Endothelial cell of umbilical vein (primary cell): ENCODE results near the gene C13orf46. TPM values are rescaled to one million over a fixed set of nuclear protein-coding genes. Genes with fewer than 3 reads are reported as not detected.

Source experiments
- BruUV-seq: library from RNA; stranded (reverse); fragments of 400-500 nt; replicated peaks from 2 replicates; lab custom pipeline; 2021; lab: Mats Ljungman, UMichigan
- CTCF ChIA-PET: fragments of 300-600, 350-600 bp; sonication (Branson Sonifier 250); formaldehyde crosslinking; loops from one replicate; lab custom pipeline; 2021; ENCODE audit warnings: antibody characterized with exemption, inconsistent platforms; lab: Charles Lee
- POLR2A ChIA-PET: fragments of 300-600, 350-600 bp; sonication (Branson Sonifier 250); formaldehyde crosslinking; loops from one replicate; lab custom pipeline; 2021; ENCODE audit warnings: antibody characterized with exemption, inconsistent platforms; lab: Charles Lee
- DNase-seq: peaks from one replicate; pipeline ENCODE4 v3.0.0-alpha.2; 2011; ENCODE audit warnings: low read depth, low spot score
- FAIRE-seq: peaks from 2 replicates; lab custom pipeline; 2011; peaks lifted over from hg19 to GRCh38; lab: Jason Lieb, UNC
- H2AFZ ChIP-seq: 2 replicates; pipeline ENCODE4 v1.6.0; 2012; ENCODE audit warnings: low read depth, low read length, control low read depth, inconsistent platforms
- H3K27ac ChIP-seq: 2 replicates; pipeline ENCODE4 v1.5.1; 2011; ENCODE audit warnings: low read depth, mild to moderate bottlenecking, control low read depth, low read length, moderate library complexity; ENCODE audit not compliant: insufficient read depth
- H3K27me3 ChIP-seq, 2 experiments: 2 replicates each; pipeline versions ENCODE4 v1.6.0 to v1.6.1; 2011; ENCODE audit warnings: low read length in 2 of 2, mixed read lengths in 1 of 2; ENCODE audit not compliant: control insufficient read depth in 2 of 2, insufficient read depth in 2 of 2
- H3K36me3 ChIP-seq, 2 experiments: 2 replicates in 1 of 2; 3 replicates in 1 of 2; pipeline ENCODE4 v1.5.1; 2011; ENCODE audit warnings: low read length in 2 of 2, mild to moderate bottlenecking in 1 of 2, moderate library complexity in 1 of 2; ENCODE audit not compliant: control insufficient read depth in 2 of 2, insufficient read depth in 2 of 2; ENCODE audit errors: extremely low read depth in 1 of 2
- H3K4me1 ChIP-seq: 3 replicates; pipeline ENCODE4 v1.5.1; 2011; ENCODE audit warnings: mild to moderate bottlenecking, low read length; ENCODE audit not compliant: control insufficient read depth, insufficient read depth; ENCODE audit errors: extremely low read depth
- H3K4me2 ChIP-seq: 2 replicates; pipeline ENCODE4 v1.6.1; 2011; ENCODE audit warnings: low read length, control low read depth, mixed read lengths; ENCODE audit not compliant: insufficient read depth
- H3K4me3 ChIP-seq, 3 experiments: fragments of 200-600 bp in 1 of 3; sonication (generic), shearing (Covaris generic) in 1 of 3; replicated peaks in 1 of 3; 2 replicates each; pipeline ENCODE4 v1.5.1; 2011 to 2016; ENCODE audit warnings: control low read depth in 3 of 3, low read length in 3 of 3, mild to moderate bottlenecking in 2 of 3, inconsistent platforms in 1 of 3, low read depth in 1 of 3, moderate library complexity in 1 of 3; ENCODE audit not compliant: insufficient read depth in 1 of 3
- H3K79me2 ChIP-seq: 2 replicates; pipeline ENCODE4 v1.6.0; 2012; ENCODE audit warnings: low read length, inconsistent platforms; ENCODE audit not compliant: control insufficient read depth, insufficient read depth
- H3K9ac ChIP-seq: replicated peaks from 2 replicates; pipeline ENCODE3; 2011; ENCODE audit warnings: low read length, control low read depth; ENCODE audit not compliant: insufficient read depth; ENCODE audit errors: extremely low read depth
- H3K9me1 ChIP-seq: replicated peaks from 3 replicates; pipeline ENCODE4 v1.6.0; 2011; ENCODE audit warnings: mild to moderate bottlenecking, low read length; ENCODE audit not compliant: control insufficient read depth, insufficient read depth; ENCODE audit errors: extremely low read depth
- H3K9me3 ChIP-seq: replicated peaks from 2 replicates; pipeline ENCODE4 v1.5.1; 2012; ENCODE audit warnings: low read length, inconsistent platforms; ENCODE audit not compliant: control insufficient read depth, insufficient read depth
- H4K20me1 ChIP-seq: replicated peaks from 2 replicates; pipeline ENCODE3; 2011; ENCODE audit warnings: mild to moderate bottlenecking, low read length; ENCODE audit not compliant: control insufficient read depth, insufficient read depth; ENCODE audit errors: extremely low read depth
- CTCF ChIP-seq, 2 donors: IDR thresholded peaks; 1 replicate in 1 of 2; 2 replicates in 1 of 2; pipeline ENCODE4 v1.5.1; 2011; ENCODE audit warnings: low read length in 2 of 2, mild to moderate bottlenecking in 2 of 2, moderate library complexity in 2 of 2, control low read depth in 1 of 2, inconsistent platforms in 1 of 2, low read depth in 1 of 2; ENCODE audit not compliant: insufficient read depth in 1 of 2; ENCODE audit errors: extremely low read depth in 1 of 2
- EZH2 ChIP-seq: IDR thresholded peaks from 2 replicates; pipeline ENCODE4 v1.6.1; 2012; ENCODE audit warnings: borderline replicate concordance, low read depth, mild to moderate bottlenecking, moderate library complexity, low read length, inconsistent platforms; ENCODE audit not compliant: severe bottlenecking
- FOS ChIP-seq: IDR thresholded peaks from 2 replicates; pipeline ENCODE4 v1.6.1; 2011; ENCODE audit warnings: mild to moderate bottlenecking, low read length, moderate library complexity, borderline replicate concordance; ENCODE audit not compliant: insufficient read depth
- GATA2 ChIP-seq: IDR thresholded peaks from 2 replicates; pipeline ENCODE4 v1.7.0; 2011; ENCODE audit warnings: low read depth, mild to moderate bottlenecking, moderate library complexity, mixed read lengths, low read length; ENCODE audit not compliant: insufficient read length, insufficient read depth
- JUN ChIP-seq: IDR thresholded peaks from 2 replicates; pipeline ENCODE4 v1.6.1; 2011; ENCODE audit warnings: borderline replicate concordance, low read depth; ENCODE audit not compliant: insufficient read length, insufficient read depth
- MYC ChIP-seq: IDR thresholded peaks from one replicate; pipeline ENCODE4 v1.6.1; 2011; ENCODE audit warnings: mild to moderate bottlenecking, low read depth, low read length
- POLR2A ChIP-seq: IDR thresholded peaks from 2 replicates; pipeline ENCODE4 v1.6.1; 2012; ENCODE audit warnings: low read depth, mild to moderate bottlenecking, control low read depth, low read length
- POLR2AphosphoS5 ChIP-seq: IDR thresholded peaks from 2 replicates; pipeline ENCODE4 v1.6.1; 2012; ENCODE audit warnings: low read depth, mild to moderate bottlenecking, control low read depth, low read length, moderate library complexity; ENCODE audit not compliant: insufficient read depth
- dilution Hi-C: fragments of 300-500 bp; cut with MboI; formaldehyde crosslinking; loops from one replicate; pipeline ENCODE4 v1.15.0; 2019; ENCODE audit warnings: low sequenced_read_pairs; ENCODE audit not compliant: extremely low pct_ligation_motif_present
- intact Hi-C: fragments of 100-400 bp; cut with micrococcal nuclease; formaldehyde crosslinking; loops from one replicate; pipeline ENCODE4 v1.10.0; 2022
- polyA plus RNA-seq, 4 experiments: library from polyadenylated mRNA; depleted of rRNA in 3 of 4; stranded (reverse) in 3 of 4; unstranded in 1 of 4; fragments of >200 nt; gene quantifications; 2 replicates each; pipeline versions ENCODE4 v1.2.1 to v1.2.3, GENCODE V29; 2011 to 2012; ENCODE audit warnings: missing spikeins in 1 of 4
- total RNA-seq: library from RNA; stranded (reverse); gene quantifications from 2 replicates; pipeline ENCODE4 v1.2.3, GENCODE V29; 2021
- TF ChIP-seq, protein P1 (sequence below): IDR thresholded peaks from 2 replicates; pipeline ENCODE4 v1.6.1; 2011; ENCODE audit not compliant: insufficient read depth, insufficient read length

C13orf46 gene
- total and polyA plus RNA-seq, 2 donors (not counting 3 experiments of a cell fraction or from before 2014, with no cell fraction given): 1.3 to 1.7 TPM

- FAIRE-seq: no peak
- Histone ChIP-seq H3K9me1 (no peaks in the 10 kb centered on the region), H3K79me2 (peaks cover 5% of the 10 kb centered on the region), H3K9ac (no peak overlapping the region), H3K4me2 (no peak overlapping the region), H4K20me1 (no peaks in the 10 kb centered on the region), H3K4me3 (no peak overlapping the region), H3K36me3 (peaks cover 3 to 49% of the 10 kb centered on the region in 2 experiments), H2AFZ (no peak overlapping the region), H3K27me3 (no peaks in the 10 kb centered on the region), H3K4me1 (peaks cover 16% of the 10 kb centered on the region), H3K9me3 (no peaks in the 10 kb centered on the region), H3K27ac (no peak overlapping the region)
- no TSS peak for BruUV-seq
- no peak for DNase-seq
- dilution Hi-C loops (no loop called here), intact Hi-C loops (no loop called here)
- TF ChIP-seq, protein P1, sequence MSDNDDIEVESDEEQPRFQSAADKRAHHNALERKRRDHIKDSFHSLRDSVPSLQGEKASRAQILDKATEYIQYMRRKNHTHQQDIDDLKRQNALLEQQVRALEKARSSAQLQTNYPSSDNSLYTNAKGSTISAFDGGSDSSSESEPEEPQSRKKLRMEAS: no peak
- TF ChIP-seq POLR2AphosphoS5: no peak
- no peak for TF ChIP-seq GATA2
- no peak for TF ChIP-seq EZH2
- TF ChIP-seq JUN: no peak
- TF ChIP-seq FOS: no peak
- TF ChIP-seq MYC: no peak
- no peak for TF ChIP-seq CTCF (IDR thresholded peaks at IDR 0.05; ENCODE audit: extremely low read depth in 1 of 2, insufficient read depth in 1 of 2, low read depth in 1 of 2, low read length in 2 of 2)
- no peak for TF ChIP-seq POLR2A
- POLR2A ChIA-PET: no interaction called here
- CTCF ChIA-PET: no interaction called here
Observed at GRCh38 chr13:114000151-114001040, 26.5 kb upstream of the C13orf46 start.
